Metanephros (tissue), 2 donors: ENCODE data around the gene SNX3. TPM values are rescaled to one million over a fixed set of nuclear protein-coding genes. Genes with fewer than 3 reads are reported as not detected.

Experiments
- small RNA-seq: library from RNA; depleted of rRNA; stranded (forward); fragments of <200 nt; gene quantifications from one replicate; pipeline ENCODE3, GENCODE V24; 2014; ENCODE audit warnings: low replicate concordance
- total RNA-seq: library from RNA; depleted of rRNA; stranded (reverse); fragments of >200 nt; gene quantifications from one replicate; pipeline ENCODE4 v1.2.3, GENCODE V29; 2014

The SNX3 gene
- 168 TPM for total RNA-seq

DNA sequence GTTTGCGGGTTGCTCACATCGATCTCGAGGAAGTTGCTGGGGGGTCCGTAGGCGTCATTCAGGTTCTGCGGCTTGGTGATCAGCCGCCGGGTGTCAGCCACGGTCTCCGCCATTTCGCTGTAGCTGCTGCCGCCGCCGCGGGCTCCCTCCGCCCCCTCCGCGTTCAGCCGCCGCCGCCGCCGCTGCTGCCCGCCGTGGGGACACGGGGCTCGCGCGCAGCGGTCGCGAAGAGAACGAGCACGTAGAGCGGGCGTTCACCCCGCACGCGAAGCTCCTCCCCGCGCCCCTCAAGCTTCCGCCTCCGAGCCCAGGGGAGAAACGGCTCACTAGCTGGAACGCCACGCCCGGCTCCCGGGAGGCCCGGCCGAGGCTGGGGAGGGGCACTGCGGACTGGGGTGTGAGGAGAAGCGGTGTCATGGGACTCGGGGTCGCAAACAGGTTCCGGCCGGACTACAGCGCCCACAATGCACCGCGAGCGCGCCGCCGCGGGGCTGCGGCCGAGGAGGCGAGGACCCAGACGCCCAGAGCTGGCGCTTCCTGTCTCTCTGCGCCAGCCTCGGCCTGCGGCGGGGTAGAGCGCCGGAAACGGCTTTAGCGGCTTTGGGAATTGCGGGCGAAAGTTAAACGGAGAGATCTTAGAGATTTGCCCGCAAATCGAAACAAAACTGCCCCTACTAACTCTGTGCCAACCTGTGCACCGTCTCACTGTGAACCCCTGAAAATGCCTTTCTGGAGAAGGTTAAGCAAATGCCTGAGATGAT is at the start of gene SNX3:
TSS of gene SNX3 (minus strand) at position 232 of the 761 bp plus-strand sequence. CDS start at position 113, 119 bp downstream.

GRCh38 chr6:108294727-108295625 is 34.1 kb upstream of the SNX3 start, which contains the start of gene AFG1L:
Gene AFG1L (plus strand): TSS chr6:108295054. CDS start chr6:108295080, 26 bp downstream.

GRCh38 chr6:108165714-108166663 is 94.9 kb downstream of the SNX3 start, which contains the start of gene NR2E1:
Gene NR2E1 (plus strand): TSS chr6:108166022. CDS start chr6:108166766, 744 bp downstream.

Small RNA genes within 50 kb of the gene (small RNA-seq; reads per million reads assigned to genes)
- gene RNA5SP212 (not detected), gene RNU6-1144P (not detected), gene Z98742.2 (not detected)

Other genes starting within 250 kb of the SNX3 start
- gene OSTM1, start 186.3 kb downstream of the SNX3 start, total RNA-seq = 23.8 TPM
- gene NR2E1, start 95.0 kb downstream of the SNX3 start, total RNA-seq = not detected
- 8.4 TPM for gene AFG1L, start 34.0 kb upstream of the SNX3 start, total RNA-seq